ENCODE results near the gene IGSF21. TPM values are rescaled to one million over a fixed set of nuclear protein-coding genes. Genes with fewer than 3 reads are reported as not detected.

The IGSF21 gene
- polyA plus RNA-seq, 2 of the 4 experiments (the other 2 are of a cell fraction) = not detected

- TF ChIP-seq REST (IDR thresholded peaks at IDR 0.05) = no peak
- TF ChIP-seq HOXB13 (CRISPR knock-in tag; IDR thresholded peaks at IDR 0.05; ENCODE audit: low read depth) = no peak
- TF ChIP-seq EHMT2 (IDR thresholded peaks at IDR 0.05; ENCODE audit: low read depth) = no peak
- no peak for TF ChIP-seq EHF (CRISPR knock-in tag; IDR thresholded peaks at IDR 0.05)
- no peak for TF ChIP-seq USF2 (IDR thresholded peaks at IDR 0.05)
- TF ChIP-seq CHD2 (IDR thresholded peaks at IDR 0.05; ENCODE audit: low read length, partially characterized antibody) = no peak
- TF ChIP-seq ESRRA (IDR thresholded peaks at IDR 0.05; ENCODE audit: borderline replicate concordance, low read length) = no peak
- TF ChIP-seq MAX (IDR thresholded peaks at IDR 0.05) = no peak
These were observed 34.4 kb upstream of the IGSF21 start (continued) for GRCh38 chr1:18073066-18073642.

DNA sequence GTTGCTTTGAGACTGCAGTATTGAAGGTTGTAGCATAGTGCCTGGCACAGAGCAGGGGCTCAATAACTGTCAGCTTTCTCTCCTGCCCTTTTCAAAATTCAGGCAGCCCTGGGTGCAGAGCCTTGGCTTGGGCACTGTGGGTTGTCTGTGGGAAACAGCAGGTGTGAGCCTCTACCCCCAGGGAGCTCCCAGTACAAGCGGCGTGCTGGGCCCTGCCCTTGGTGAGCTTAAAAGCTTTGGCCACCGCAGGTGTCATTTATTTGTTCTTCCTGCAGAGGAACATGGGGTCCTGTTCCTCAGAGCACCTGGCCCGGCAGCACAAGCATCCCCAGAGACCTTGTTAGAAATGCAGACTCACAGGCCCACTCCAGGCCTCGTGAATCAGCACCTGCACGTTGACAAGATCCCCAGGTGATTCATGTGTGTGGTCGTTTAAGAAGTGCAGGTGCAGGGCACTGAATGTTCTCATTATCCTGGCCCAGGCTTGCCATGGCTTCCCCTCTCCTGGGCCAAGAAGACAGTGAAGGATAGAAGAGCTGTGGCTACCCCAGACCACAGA, 29.9 kb upstream of the IGSF21 start:
- no peak overlapping the region for H3K27ac ChIP-seq
- no peak for ATAC-seq
- H3K4me3 ChIP-seq = no peak overlapping the region
- no peaks in the 10 kb centered on the region for H3K4me1 ChIP-seq
- WGBS (ENCODE audit: missing lambda C conversion rate) = 0% methylated on average over 3 of the region's 7 CpGs
- DNase-seq (ENCODE audit: low read depth in 1 of 2, low spot score in 1 of 2) = no peak
- FAIRE-seq = no peak
- no peaks in the 10 kb centered on the region for H3K9me3 ChIP-seq
- H3K4me2 ChIP-seq = no peak overlapping the region
- CTCF ChIA-PET = no interaction called here
- POLR2A ChIA-PET = no interaction called here
- TF ChIP-seq REST (IDR thresholded peaks at IDR 0.05) (no peak), NFE2L2 (conservative IDR thresholded peaks at IDR 0.05; ENCODE audit: low read length) (no peak), GATA3 (IDR thresholded peaks at IDR 0.05; ENCODE audit: borderline replicate concordance) (no peak), EHMT2 (IDR thresholded peaks at IDR 0.05; ENCODE audit: low read depth) (no peak), CBX2 (IDR thresholded peaks at IDR 0.05; ENCODE audit: borderline replicate concordance, low read depth) (no peak), FOSL2 (IDR thresholded peaks at IDR 0.05) (no peak), FOSL2 (CRISPR knock-in tag; IDR thresholded peaks at IDR 0.05) (no peak), FOXS1 (CRISPR knock-in tag; IDR thresholded peaks at IDR 0.05) (no peak), MAFK (IDR thresholded peaks at IDR 0.05; ENCODE audit: partially characterized antibody) (no peak), HOXB5 (CRISPR knock-in tag; IDR thresholded peaks at IDR 0.05) (no peak), HEYL (CRISPR knock-in tag; IDR thresholded peaks at IDR 0.05) (no peak), ZC3H11A (IDR thresholded peaks at IDR 0.05) (no peak), ZFP36 (IDR thresholded peaks at IDR 0.05; ENCODE audit: borderline replicate concordance, partially characterized antibody) (no peak), RFX5 (IDR thresholded peaks at IDR 0.05) (no peak), BCL3 (IDR thresholded peaks at IDR 0.05) (no peak), CEBPB (IDR thresholded peaks at IDR 0.05) (no peak), RNF2 (IDR thresholded peaks at IDR 0.05; ENCODE audit: borderline replicate concordance, low read depth) (no peak)
- TF ChIP-seq, protein P1, sequence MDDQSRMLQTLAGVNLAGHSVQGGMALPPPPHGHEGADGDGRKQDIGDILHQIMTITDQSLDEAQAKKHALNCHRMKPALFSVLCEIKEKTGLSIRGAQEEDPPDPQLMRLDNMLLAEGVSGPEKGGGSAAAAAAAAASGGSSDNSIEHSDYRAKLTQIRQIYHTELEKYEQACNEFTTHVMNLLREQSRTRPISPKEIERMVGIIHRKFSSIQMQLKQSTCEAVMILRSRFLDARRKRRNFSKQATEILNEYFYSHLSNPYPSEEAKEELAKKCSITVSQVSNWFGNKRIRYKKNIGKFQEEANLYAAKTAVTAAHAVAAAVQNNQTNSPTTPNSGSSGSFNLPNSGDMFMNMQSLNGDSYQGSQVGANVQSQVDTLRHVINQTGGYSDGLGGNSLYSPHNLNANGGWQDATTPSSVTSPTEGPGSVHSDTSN (IDR thresholded peaks at IDR 0.05) = no peak
- TF ChIP-seq, protein P2, sequence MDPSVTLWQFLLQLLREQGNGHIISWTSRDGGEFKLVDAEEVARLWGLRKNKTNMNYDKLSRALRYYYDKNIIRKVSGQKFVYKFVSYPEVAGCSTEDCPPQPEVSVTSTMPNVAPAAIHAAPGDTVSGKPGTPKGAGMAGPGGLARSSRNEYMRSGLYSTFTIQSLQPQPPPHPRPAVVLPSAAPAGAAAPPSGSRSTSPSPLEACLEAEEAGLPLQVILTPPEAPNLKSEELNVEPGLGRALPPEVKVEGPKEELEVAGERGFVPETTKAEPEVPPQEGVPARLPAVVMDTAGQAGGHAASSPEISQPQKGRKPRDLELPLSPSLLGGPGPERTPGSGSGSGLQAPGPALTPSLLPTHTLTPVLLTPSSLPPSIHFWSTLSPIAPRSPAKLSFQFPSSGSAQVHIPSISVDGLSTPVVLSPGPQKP (IDR thresholded peaks at IDR 0.05; ENCODE audit: low read depth, low read length) = no peak
- TF ChIP-seq, protein P3, sequence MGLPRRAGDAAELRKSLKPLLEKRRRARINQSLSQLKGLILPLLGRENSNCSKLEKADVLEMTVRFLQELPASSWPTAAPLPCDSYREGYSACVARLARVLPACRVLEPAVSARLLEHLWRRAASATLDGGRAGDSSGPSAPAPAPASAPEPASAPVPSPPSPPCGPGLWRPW (IDR thresholded peaks at IDR 0.05) = no peak
